ENCODE results near the gene AKAP13.
"Not testable (repeated sequence)": the region's sequence is repeated elsewhere in the genome, so short reads cannot be mapped to it uniquely, and the experiment has no call there.

Gene AKAP13

DNA sequence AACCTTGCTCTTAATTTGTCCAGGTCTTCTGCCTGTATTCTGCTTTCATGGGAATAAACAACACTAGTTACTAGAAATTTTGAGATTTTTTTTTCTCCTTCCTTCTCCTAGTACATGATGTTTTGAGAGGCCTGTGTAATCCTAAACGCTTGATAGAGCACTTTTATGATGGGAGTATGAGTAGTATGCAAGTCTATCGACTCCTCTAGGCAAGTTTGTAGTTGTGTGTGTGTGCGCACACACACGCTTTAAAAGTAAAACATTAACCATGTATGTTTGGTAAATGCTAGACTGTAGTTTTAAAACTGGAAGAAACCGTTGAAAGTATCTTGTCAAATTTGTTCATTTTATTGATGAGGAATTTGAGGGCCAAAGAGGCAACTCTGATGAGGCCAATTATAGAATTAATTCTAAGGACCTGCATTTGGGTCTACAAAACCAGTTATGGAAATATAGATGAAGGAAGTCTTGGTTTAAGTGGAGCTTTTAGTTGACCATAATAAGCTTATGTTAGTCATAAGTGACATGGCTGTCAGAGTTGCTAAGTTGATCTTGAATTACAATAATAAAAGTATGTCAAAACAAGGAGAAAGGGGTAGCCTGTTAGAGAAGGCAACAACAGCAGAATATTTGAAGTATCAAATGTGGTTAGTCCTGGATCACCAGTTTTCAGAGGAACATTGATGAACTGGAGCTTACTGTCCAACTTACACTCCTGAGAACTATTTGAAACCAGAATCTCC is 47.1 kb downstream of the AKAP13 start:
- no peak for DNase-seq (ENCODE audit: extremely low spot score)
- CTCF ChIA-PET = no interaction called here
- TF ChIP-seq TARDBP (IDR thresholded peaks at IDR 0.05) = no peak
- no peak for TF ChIP-seq CTBP1 (IDR thresholded peaks at IDR 0.05; ENCODE audit: borderline replicate concordance)
- TF ChIP-seq PKNOX1 (IDR thresholded peaks at IDR 0.05) = no peak
- no peak for TF ChIP-seq BHLHE40 (IDR thresholded peaks at IDR 0.05; ENCODE audit: borderline replicate concordance)
- TF ChIP-seq SUZ12 (IDR thresholded peaks at IDR 0.05) = no peak
- no peak for TF ChIP-seq LEF1 (IDR thresholded peaks at IDR 0.05; ENCODE audit: borderline replicate concordance)
- no peak for TF ChIP-seq ELF4 (IDR thresholded peaks at IDR 0.05)
- TF ChIP-seq FOXK2 (IDR thresholded peaks at IDR 0.05) = no peak
- TF ChIP-seq L3MBTL2 (conservative IDR thresholded peaks at IDR 0.05) = no peak
- TF ChIP-seq HDGF (IDR thresholded peaks at IDR 0.05; ENCODE audit: borderline replicate concordance) = no peak
- no peak for TF ChIP-seq NFRKB (IDR thresholded peaks at IDR 0.05)
- no peak for TF ChIP-seq ZNF384 (IDR thresholded peaks at IDR 0.05)
- TF ChIP-seq SP1 (IDR thresholded peaks at IDR 0.05) = no peak
- no peak for TF ChIP-seq FOXM1 (IDR thresholded peaks at IDR 0.05; ENCODE audit: borderline replicate concordance)
- TF ChIP-seq ARNT (IDR thresholded peaks at IDR 0.05) = no peak
- no peak for TF ChIP-seq FOXA1 (IDR thresholded peaks at IDR 0.05)
- POLR2A ChIA-PET = no interaction called here

- ChIA-PET CTCF (no interaction called here), POLR2A (no interaction called here)
- no peak for DNase-seq (ENCODE audit: extremely low spot score)
- TF ChIP-seq BHLHE40 (IDR thresholded peaks at IDR 0.05; ENCODE audit: borderline replicate concordance) = no peak
- no peak for TF ChIP-seq FOXA1 (IDR thresholded peaks at IDR 0.05)
- TF ChIP-seq PKNOX1 (IDR thresholded peaks at IDR 0.05) = no peak
- no peak for TF ChIP-seq ARNT (IDR thresholded peaks at IDR 0.05)
- TF ChIP-seq HDGF (IDR thresholded peaks at IDR 0.05; ENCODE audit: borderline replicate concordance) = no peak
- no peak for TF ChIP-seq NFRKB (IDR thresholded peaks at IDR 0.05)
- no peak for TF ChIP-seq L3MBTL2 (conservative IDR thresholded peaks at IDR 0.05)
- TF ChIP-seq LEF1 (IDR thresholded peaks at IDR 0.05; ENCODE audit: borderline replicate concordance) = no peak
- no peak for TF ChIP-seq SP1 (IDR thresholded peaks at IDR 0.05)
- no peak for TF ChIP-seq ZNF384 (IDR thresholded peaks at IDR 0.05)
- TF ChIP-seq TARDBP (IDR thresholded peaks at IDR 0.05) = no peak
- no peak for TF ChIP-seq FOXK2 (IDR thresholded peaks at IDR 0.05)
These were observed 49.1 kb downstream of the AKAP13 start for GRCh38 chr15:85429522-85429921.

DNA sequence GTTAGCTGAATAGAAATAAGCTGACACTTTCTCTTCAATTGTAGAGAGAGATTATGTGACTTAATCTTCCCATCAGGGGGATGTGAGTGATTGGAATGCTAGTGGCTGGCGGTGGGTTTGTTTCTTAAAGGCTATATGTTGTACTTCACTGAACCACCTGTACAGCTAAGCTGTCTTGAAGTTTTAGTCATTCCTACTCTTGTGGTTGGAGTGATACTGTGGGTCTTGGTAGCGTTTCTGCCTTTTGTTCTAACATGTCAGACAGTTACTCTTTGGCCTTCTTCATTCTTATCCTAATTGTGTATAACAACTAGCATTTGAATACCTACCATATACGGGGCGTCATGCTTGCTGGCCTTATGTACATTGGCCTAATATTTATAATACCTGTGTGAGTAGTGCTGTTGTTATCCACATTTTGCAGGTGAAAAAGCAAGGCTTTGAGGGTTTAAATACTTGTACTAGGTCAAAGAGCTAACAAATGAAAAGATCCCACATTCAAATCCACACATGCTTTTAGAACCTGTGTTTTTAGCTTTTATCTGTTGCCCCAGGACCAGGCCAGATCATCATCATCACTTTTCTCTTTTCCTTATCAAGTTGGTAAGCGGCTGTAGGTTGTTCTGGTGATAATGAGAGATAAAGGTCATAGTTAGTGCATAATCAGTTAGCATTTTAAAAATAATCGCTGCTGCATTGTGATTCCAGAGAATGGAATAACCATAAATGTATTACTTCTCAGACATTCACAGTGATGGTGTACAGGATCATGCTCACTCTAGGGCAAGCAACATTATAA is 50.2 kb downstream of the AKAP13 start:
- POLR2A ChIA-PET = interaction anchor here (0.9 kb wide), 1 partner anchor 17 kb away, joined by 4 read pairs; no protein-coding TSS in a partner anchor
- CTCF ChIA-PET = no interaction called here
- no peak for DNase-seq (ENCODE audit: extremely low spot score)
- TF ChIP-seq FOXK2 (IDR thresholded peaks at IDR 0.05) (no peak), ELF4 (IDR thresholded peaks at IDR 0.05) (no peak), LEF1 (IDR thresholded peaks at IDR 0.05; ENCODE audit: borderline replicate concordance) (no peak)

- CTCF ChIA-PET = interaction anchor here (0.9 kb wide), 3 partner anchors 12 to 83 kb away, joined by 3 read pairs; no protein-coding TSS in a partner anchor
- POLR2A ChIA-PET = interaction anchor here (0.9 kb wide), 1 partner anchor 19 kb away, joined by 3 read pairs; no protein-coding TSS in a partner anchor
- TF ChIP-seq LEF1 (IDR thresholded peaks at IDR 0.05; ENCODE audit: borderline replicate concordance) = no peak
- TF ChIP-seq ZNF384 (IDR thresholded peaks at IDR 0.05) = no peak
- TF ChIP-seq SP1 (IDR thresholded peaks at IDR 0.05) = no peak
- TF ChIP-seq FOXA1 (IDR thresholded peaks at IDR 0.05) = no peak
- TF ChIP-seq FOXM1 (IDR thresholded peaks at IDR 0.05; ENCODE audit: borderline replicate concordance) = no peak
- TF ChIP-seq FOXK2 (IDR thresholded peaks at IDR 0.05) = no peak
- no peak for TF ChIP-seq BHLHE40 (IDR thresholded peaks at IDR 0.05; ENCODE audit: borderline replicate concordance)
- TF ChIP-seq L3MBTL2 (conservative IDR thresholded peaks at IDR 0.05) = no peak
- no peak for TF ChIP-seq HDGF (IDR thresholded peaks at IDR 0.05; ENCODE audit: borderline replicate concordance)
- no peak for TF ChIP-seq SUZ12 (IDR thresholded peaks at IDR 0.05)
- TF ChIP-seq PKNOX1 (IDR thresholded peaks at IDR 0.05) = no peak
- TF ChIP-seq CTBP1 (IDR thresholded peaks at IDR 0.05; ENCODE audit: borderline replicate concordance) = no peak
- TF ChIP-seq TARDBP (IDR thresholded peaks at IDR 0.05) = no peak
- TF ChIP-seq ARNT (IDR thresholded peaks at IDR 0.05) = no peak
- DNase-seq (ENCODE audit: extremely low spot score) = no peak
These were observed 59.6 kb downstream of the AKAP13 start for GRCh38 chr15:85439996-85440395.

DNA sequence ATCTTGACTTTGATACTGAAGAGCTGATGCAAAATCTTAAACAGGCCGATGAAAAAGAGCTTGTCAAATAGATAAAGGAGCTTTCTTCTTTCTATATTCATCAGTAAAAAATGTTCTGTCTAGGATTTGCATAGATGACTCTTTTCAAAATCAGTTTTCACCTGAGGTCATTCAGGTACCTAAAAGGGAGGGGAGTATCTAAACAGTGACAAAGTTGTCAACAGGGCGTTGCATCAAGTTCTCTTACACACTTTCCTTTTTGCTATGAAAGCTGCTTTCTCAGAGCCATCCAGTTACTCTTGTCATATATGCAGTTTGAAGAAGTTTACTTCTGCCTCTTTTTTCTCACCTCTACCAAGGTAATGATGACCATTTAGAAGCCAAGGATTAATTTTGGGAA is 60.0 kb downstream of the AKAP13 start:
- TF ChIP-seq CTBP1 (IDR thresholded peaks at IDR 0.05; ENCODE audit: borderline replicate concordance) = no peak
- TF ChIP-seq FOXK2 (IDR thresholded peaks at IDR 0.05) = no peak
- TF ChIP-seq SUZ12 (IDR thresholded peaks at IDR 0.05) = no peak
- no peak for TF ChIP-seq NFRKB (IDR thresholded peaks at IDR 0.05)
- TF ChIP-seq TARDBP (IDR thresholded peaks at IDR 0.05) = no peak
- no peak for TF ChIP-seq ARNT (IDR thresholded peaks at IDR 0.05)
- TF ChIP-seq FOXM1 (IDR thresholded peaks at IDR 0.05; ENCODE audit: borderline replicate concordance) = no peak
- TF ChIP-seq ELF4 (IDR thresholded peaks at IDR 0.05) = no peak
- no peak for TF ChIP-seq FOXA1 (IDR thresholded peaks at IDR 0.05)
- no peak for TF ChIP-seq ZNF384 (IDR thresholded peaks at IDR 0.05)
- TF ChIP-seq L3MBTL2 (conservative IDR thresholded peaks at IDR 0.05) = no peak
- TF ChIP-seq PKNOX1 (IDR thresholded peaks at IDR 0.05) = no peak
- no peak for TF ChIP-seq SP1 (IDR thresholded peaks at IDR 0.05)
- no peak for TF ChIP-seq LEF1 (IDR thresholded peaks at IDR 0.05; ENCODE audit: borderline replicate concordance)
- TF ChIP-seq HDGF (IDR thresholded peaks at IDR 0.05; ENCODE audit: borderline replicate concordance) = no peak
- DNase-seq (ENCODE audit: extremely low spot score) = no peak
- ChIA-PET CTCF (interaction anchor here (0.9 kb wide), 3 partner anchors 12 to 84 kb away, joined by 3 read pairs; no protein-coding TSS in a partner anchor), POLR2A (interaction anchor here (0.9 kb wide), 1 partner anchor 19 kb away, joined by 3 read pairs; no protein-coding TSS in a partner anchor)

- POLR2A ChIA-PET = interaction anchor here (0.5 kb wide), 1 partner anchor 36 kb away, joined by 3 read pairs; no protein-coding TSS in a partner anchor
- DNase-seq (ENCODE audit: extremely low spot score); CTCF ChIA-PET: not testable (repeated sequence)
These were observed 61.5 kb downstream of the AKAP13 start for GRCh38 chr15:85441854-85442253.

All from HEK293T (cell line).